K562 (cell line): Measurements from ENCODE around the gene HSD17B1. TPM values are rescaled to one million over a fixed set of nuclear protein-coding genes. Genes with fewer than 3 reads are reported as not detected.

Experiments
- CHD1 ChIP-seq: fragments of 200-600 bp; sonication (generic); IDR thresholded peaks from one replicate; pipeline ENCODE4 v1.6.1; 2012; ENCODE audit warnings: mild to moderate bottlenecking, moderate library complexity, low read length, inconsistent platforms
- CHD7 ChIP-seq: fragments of 200-600 bp; sonication (generic); IDR thresholded peaks from one replicate; pipeline ENCODE4 v1.6.1; 2012; ENCODE audit warnings: mild to moderate bottlenecking, low read depth, low read length, inconsistent platforms
- LEF1 ChIP-seq: fragments of 450-650 bp; IDR thresholded peaks from 2 replicates; pipeline ENCODE4 v1.6.1; 2016; ENCODE audit warnings: mild to moderate bottlenecking
- MCM5 ChIP-seq: fragments of 450-650 bp; IDR thresholded peaks from 2 replicates; pipeline ENCODE4 v1.6.1; 2016; ENCODE audit warnings: low read depth
- NRF1 ChIP-seq, 2 experiments: fragments of 450-650 bp; IDR thresholded peaks in 1 of 2; conservative IDR thresholded peaks in 1 of 2; 2 replicates each; pipeline ENCODE4 v1.6.1; 2014; ENCODE audit warnings: mild to moderate bottlenecking in 2 of 2
- PBX2 ChIP-seq, 2 experiments: IDR thresholded peaks in 1 of 2; conservative IDR thresholded peaks in 1 of 2; 2 replicates each; pipeline ENCODE4 v1.6.1; 2016; ENCODE audit warnings: low read depth in 2 of 2, mild to moderate bottlenecking in 1 of 2, missing compliant biosample characterization in 1 of 2, missing genetic modification characterization in 1 of 2, moderate library complexity in 1 of 2
- POU5F1 ChIP-seq: fragments of 150-350 bp; IDR thresholded peaks from 2 replicates; pipeline ENCODE4 v1.6.1; 2014; ENCODE audit warnings: borderline replicate concordance, low read length, low read depth, mild to moderate bottlenecking; ENCODE audit not compliant: partially characterized antibody
- RFX5 ChIP-seq: IDR thresholded peaks from 2 replicates; pipeline ENCODE4 v1.6.1; 2011; ENCODE audit warnings: low read depth, mild to moderate bottlenecking, improper control_type of control experiment, low read length
- SUPT5H ChIP-seq: fragments of 450-650 bp; IDR thresholded peaks from 2 replicates; pipeline ENCODE4 v1.6.1; 2016
- TARDBP ChIP-seq: fragments of 450-650 bp; IDR thresholded peaks from 2 replicates; pipeline ENCODE4 v1.6.1; 2016
- ZNF398 ChIP-seq: fragments of 250-450 bp; sonication (Bioruptor Pico); IDR thresholded peaks from 2 replicates; pipeline ENCODE4 v1.8.0; 2021; ENCODE audit warnings: moderate library complexity, mild to moderate bottlenecking, inconsistent platforms
- polyA plus RNA-seq, 8 experiments: library from polyadenylated mRNA; depleted of rRNA in 4 of 8; stranded (reverse) in 5 of 8; unstranded in 3 of 8; fragments of >200 nt; fragmentation: Nextera tagmentation in 2 of 8; fragmentation: Illumina TruSeq in 1 of 8; extraction: Ambion mirVana in 2 of 8; extraction: Trizol in 1 of 8; gene quantifications; 2 replicates each; pipeline versions ENCODE4 v1.2.1 to v1.2.3, GENCODE V29; 2011 to 2014; ENCODE audit warnings: inconsistent platforms in 1 of 8, missing spikeins in 1 of 8
- total RNA-seq, 7 experiments: library from RNA; depleted of rRNA in 6 of 7; stranded (reverse); fragments of >200 nt in 6 of 7; fragmentation: Illumina TruSeq in 2 of 7; extraction: Trizol in 2 of 7; gene quantifications; 2 replicates each; pipeline versions ENCODE4 v1.2.1 to v1.2.3, GENCODE V29; 2011 to 2021; ENCODE audit warnings: low replicate concordance in 1 of 7

The HSD17B1 gene
- total and polyA plus RNA-seq, 9 of the 15 experiments (the other 6 are each of a cell fraction or from before 2014, with no cell fraction given) = 0.55 to 21.1 (median 3.6) TPM

GRCh38 chr17:42566883-42567573 is 14.3 kb downstream of the HSD17B1 start, which contains the start of gene MLX (continued):
- TF ChIP-seq LEF1 = no peak
- no peak for TF ChIP-seq CHD7
- TF ChIP-seq RFX5 = no peak
- TF ChIP-seq CHD1 = peak; percentile 64
- no peak for TF ChIP-seq MCM5
- no peak for TF ChIP-seq ZNF398 (CRISPR knock-in tag)
- TF ChIP-seq TARDBP = no peak
- peak; percentile 98 for TF ChIP-seq NRF1 (conservative IDR thresholded peaks at IDR 0.05 in 1 of 2, IDR thresholded peaks at IDR 0.05 in 1 of 2)
- no peak; the same call in 1 of the 2 replicates for TF ChIP-seq SUPT5H
- TF ChIP-seq PBX2 (CRISPR knock-in tag; IDR thresholded peaks at IDR 0.05; ENCODE audit: low read depth) = no peak
- TF ChIP-seq PBX2 (tag; conservative IDR thresholded peaks at IDR 0.05; ENCODE audit: low read depth) = no peak
- peak; percentile 16 for TF ChIP-seq POU5F1
